ENCODE data around the gene NPPC.
"Not testable (repeated sequence)": the region's sequence is repeated elsewhere in the genome, so short reads cannot be mapped to it uniquely, and the experiment has no call there.

NPPC gene, protein sequence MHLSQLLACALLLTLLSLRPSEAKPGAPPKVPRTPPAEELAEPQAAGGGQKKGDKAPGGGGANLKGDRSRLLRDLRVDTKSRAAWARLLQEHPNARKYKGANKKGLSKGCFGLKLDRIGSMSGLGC

GRCh38 chr2:231926180-231926741 lies at the start of gene NPPC:
NPPC (minus strand) TSS chr2:231926396; CDS start chr2:231926249, 147 bp downstream.
- DNase-seq (ENCODE audit: low read depth): no peak
- peak within 1 kb of the TSS; percentile 41 for H3K4me3 ChIP-seq (ENCODE audit: low read depth, low read length)

DNA sequence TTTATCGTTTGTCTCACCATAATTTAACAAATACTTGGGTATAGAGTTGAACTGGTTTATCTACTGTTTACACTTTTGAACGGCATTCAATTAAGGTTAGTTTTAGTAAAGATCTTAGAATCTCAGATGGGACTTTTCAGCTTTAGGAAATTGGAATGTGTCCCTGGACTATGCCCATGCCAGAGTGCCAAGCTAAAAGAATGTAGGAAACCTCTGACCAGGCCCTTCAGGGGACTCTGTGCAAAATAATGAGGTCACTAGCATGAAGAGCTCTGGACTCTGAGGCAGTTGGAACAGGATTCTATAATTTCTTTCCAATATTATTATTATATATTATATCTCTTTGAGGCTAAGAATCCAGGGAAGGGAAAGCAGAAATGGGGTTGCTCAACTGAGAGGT lies 48.8 kb upstream of the NPPC start:
- no peak overlapping the region for H3K4me3 ChIP-seq (ENCODE audit: low read depth, low read length)
- no peak for DNase-seq (ENCODE audit: low read depth)

GRCh38 chr2:231970461-231970860 lies 44.3 kb upstream of the NPPC start:
- no peak overlapping the region for H3K4me3 ChIP-seq (ENCODE audit: low read depth, low read length)
- DNase-seq (ENCODE audit: low read depth): no peak

DNA sequence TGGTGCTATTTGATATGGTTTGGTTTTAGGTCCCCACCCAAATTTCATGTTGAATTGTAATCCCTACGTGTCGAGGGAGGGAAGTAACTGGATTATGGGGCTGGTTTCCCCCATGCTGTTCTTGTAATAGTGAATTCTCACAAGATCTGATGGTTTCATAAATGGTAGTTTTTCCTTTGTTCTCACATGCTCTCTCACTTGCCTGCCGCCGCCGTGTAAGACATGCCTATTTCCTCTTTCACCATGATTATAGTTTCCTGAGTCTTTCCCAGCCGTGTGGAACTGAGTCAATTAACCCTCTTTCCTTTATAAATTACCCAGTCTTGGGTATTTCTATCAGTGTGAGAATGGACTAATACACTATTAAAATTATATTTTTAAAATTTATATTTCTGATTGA lies 42.6 kb upstream of the NPPC start:
- DNase-seq (ENCODE audit: low read depth): no peak
- H3K4me3 ChIP-seq (ENCODE audit: low read depth, low read length): no peak overlapping the region

DNA sequence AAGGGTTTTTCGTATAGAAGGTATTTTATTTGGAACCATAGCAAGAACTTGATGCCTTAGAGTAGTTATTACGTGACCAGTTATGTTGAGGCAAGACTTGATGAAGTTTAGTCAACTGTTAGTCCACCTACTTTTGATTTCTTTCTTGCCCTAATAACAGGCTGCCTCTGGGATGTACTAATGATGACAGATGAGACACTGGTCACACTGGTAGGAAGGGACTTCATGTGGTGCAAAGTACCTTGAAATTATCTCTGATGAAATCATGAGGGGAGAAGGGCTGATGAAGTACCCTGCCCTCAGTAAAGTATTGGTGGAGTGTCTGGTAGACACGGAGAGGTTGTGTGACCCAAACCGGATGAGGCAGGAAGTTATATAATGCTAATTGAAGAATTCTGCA lies 40.7 kb upstream of the NPPC start:
- DNase-seq (ENCODE audit: low read depth): no peak

GRCh38 chr2:231965102-231965501 lies 38.9 kb upstream of the NPPC start:
- H3K4me3 ChIP-seq (ENCODE audit: low read depth, low read length): no peak overlapping the region
- no peak for DNase-seq (ENCODE audit: low read depth)

More for the DNA sequence above, 40.7 kb upstream of the NPPC start:
- H3K4me3 ChIP-seq (ENCODE audit: low read depth, low read length): no peak overlapping the region

- peak within 1 kb of the TSS; percentile 94 for H3K4me3 ChIP-seq (ENCODE audit: low read depth, low read length)
- DNase-seq (ENCODE audit: low read depth): peak; percentile 31
These were observed 35.4 kb upstream of the NPPC start, which contains the start of gene DIS3L2 for GRCh38 chr2:231961349-231962166. DIS3L2 (plus strand) TSS chr2:231961713; CDS start chr2:232014928, 53,215 bp downstream.

DNA sequence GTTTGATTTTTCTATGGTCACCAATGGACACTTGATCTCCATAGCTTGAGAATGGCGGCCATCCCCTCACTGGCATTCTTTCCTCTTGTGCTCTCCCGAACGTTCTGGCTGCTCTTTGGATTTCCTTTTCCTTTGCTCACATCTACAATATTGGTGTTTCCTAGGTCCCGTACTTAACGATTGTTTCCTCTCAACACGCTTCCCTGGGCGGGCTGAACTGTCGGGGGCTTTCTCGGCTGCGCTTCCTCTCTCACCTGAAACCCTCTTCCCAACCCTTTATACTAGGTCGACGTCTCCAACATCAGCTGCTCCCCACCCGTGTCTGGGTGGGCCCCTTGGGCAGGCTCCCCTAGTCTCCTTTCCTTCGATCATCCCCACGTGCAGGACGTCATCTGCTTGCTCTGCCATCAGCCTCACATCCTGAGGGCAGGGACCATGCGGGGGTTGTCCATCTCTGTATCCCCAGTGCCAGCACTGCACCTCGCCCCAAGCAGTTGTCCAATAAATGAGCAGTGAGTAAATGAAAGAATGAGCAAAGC lies 34.7 kb upstream of the NPPC start:
- no peak for DNase-seq (ENCODE audit: low read depth)
- H3K4me3 ChIP-seq (ENCODE audit: low read depth, low read length): peak overlapping the region; percentile 94

- DNase-seq (ENCODE audit: low read depth): no peak
- H3K4me3 ChIP-seq (ENCODE audit: low read depth, low read length): no peak overlapping the region
These were observed 31.9 kb upstream of the NPPC start for GRCh38 chr2:231957913-231958763.

- no peak overlapping the region for H3K4me3 ChIP-seq (ENCODE audit: low read depth, low read length)
- DNase-seq (ENCODE audit: low read depth): no peak
These were observed 29.7 kb upstream of the NPPC start for GRCh38 chr2:231955758-231956472.

GRCh38 chr2:231951452-231952035 lies 25.3 kb upstream of the NPPC start:
- H3K4me3 ChIP-seq (ENCODE audit: low read depth, low read length): no peak overlapping the region
- no peak for DNase-seq (ENCODE audit: low read depth)

GRCh38 chr2:231947694-231948093 lies 21.5 kb upstream of the NPPC start:
- DNase-seq (ENCODE audit: low read depth): no peak
- no peak overlapping the region for H3K4me3 ChIP-seq (ENCODE audit: low read depth, low read length)

DNA sequence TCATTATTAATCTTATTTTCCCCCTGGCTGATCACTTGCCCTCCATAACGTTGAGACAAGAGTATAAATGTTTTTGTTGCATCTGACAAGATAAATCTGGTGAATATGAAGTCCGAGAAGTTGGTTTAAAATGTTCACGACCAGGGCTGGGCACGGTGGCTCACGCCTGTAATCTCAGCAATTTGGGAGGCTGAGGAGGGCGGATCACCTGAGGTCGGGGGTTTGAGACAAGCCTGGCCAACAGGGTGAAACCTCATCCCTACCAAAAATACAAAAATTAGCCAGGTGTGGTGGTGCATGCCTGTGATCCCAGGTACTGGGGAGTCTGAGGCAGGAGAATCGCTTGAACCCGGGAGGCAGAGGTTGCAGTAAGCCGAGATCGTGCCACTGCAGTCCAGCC lies 20.9 kb upstream of the NPPC start:
- DNase-seq (ENCODE audit: low read depth); H3K4me3 ChIP-seq (ENCODE audit: low read depth, low read length): not testable (repeated sequence)

- DNase-seq (ENCODE audit: low read depth): no peak
- H3K4me3 ChIP-seq (ENCODE audit: low read depth, low read length): no peak overlapping the region
These were observed 20.1 kb upstream of the NPPC start for GRCh38 chr2:231946241-231946814.

- DNase-seq (ENCODE audit: low read depth): no peak
- H3K4me3 ChIP-seq (ENCODE audit: low read depth, low read length): no peak overlapping the region
These were observed 16.0 kb upstream of the NPPC start for GRCh38 chr2:231942180-231942579.

DNA sequence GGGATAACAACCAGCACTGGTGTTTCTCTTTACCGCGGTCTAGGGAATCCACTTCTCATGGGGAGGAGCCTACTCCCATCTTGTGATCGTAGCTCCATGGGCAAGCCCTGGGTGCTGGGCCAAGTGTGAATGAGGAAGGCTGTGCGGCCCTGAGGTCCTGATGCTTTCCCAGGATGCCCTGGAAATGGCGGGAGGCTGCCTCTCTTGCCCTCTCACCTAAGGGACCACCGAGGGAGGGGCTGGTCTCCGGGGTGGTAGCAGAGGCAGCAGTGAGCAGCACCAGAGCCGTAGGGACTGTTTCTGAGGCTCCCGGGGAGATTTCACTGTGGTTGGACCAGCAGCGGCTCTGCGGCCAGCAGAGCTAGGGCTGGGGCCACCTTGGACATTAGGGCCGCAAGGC lies 15.5 kb upstream of the NPPC start:
- DNase-seq (ENCODE audit: low read depth): no peak
- no peak overlapping the region for H3K4me3 ChIP-seq (ENCODE audit: low read depth, low read length)

GRCh38 chr2:231940795-231941194 lies 14.6 kb upstream of the NPPC start:
- no peak overlapping the region for H3K4me3 ChIP-seq (ENCODE audit: low read depth, low read length)
- DNase-seq (ENCODE audit: low read depth): no peak

GRCh38 chr2:231939022-231939421 lies 12.8 kb upstream of the NPPC start:
- DNase-seq (ENCODE audit: low read depth): no peak
- no peak overlapping the region for H3K4me3 ChIP-seq (ENCODE audit: low read depth, low read length)

All from skeletal muscle cell (primary cell).